HG03135 (cell line): ENCODE results near the gene CFAP20DC.
"Not testable (repeated sequence)": the region's sequence is repeated elsewhere in the genome, so short reads cannot be mapped to it uniquely, and the experiment has no call there.

Source experiments
- ATAC-seq: cut with Tn5 transposase; IDR thresholded peaks from one replicate; pipeline ENCODE4 v1.9.1; 2021; ENCODE audit warnings: mild to moderate bottlenecking, moderate library complexity; ENCODE audit not compliant: unreplicated experiment

Gene CFAP20DC

DNA sequence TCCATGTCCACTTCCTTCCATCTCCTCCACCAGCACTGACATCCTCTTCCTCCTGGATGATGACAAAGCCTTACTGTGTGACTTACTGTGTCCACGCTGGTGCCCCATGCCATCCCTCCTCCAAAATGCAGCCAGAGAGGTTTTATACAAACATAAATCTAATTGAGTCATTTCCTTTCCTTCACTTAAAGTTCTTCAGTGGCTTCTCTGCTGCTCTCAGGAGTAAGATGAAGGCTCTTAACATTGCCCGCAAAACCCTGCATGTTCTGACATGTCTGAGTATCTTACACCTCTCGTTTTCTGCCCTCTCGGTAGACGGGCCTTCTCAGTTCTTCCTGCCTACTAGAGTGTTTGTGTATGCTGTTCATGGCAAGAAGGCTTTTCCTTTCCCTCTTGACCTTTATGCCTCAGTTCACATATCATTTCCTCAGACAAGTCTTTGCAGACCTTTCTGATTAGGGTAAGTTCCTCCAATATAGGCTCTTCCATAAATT, 175.5 kb downstream of the CFAP20DC start:
- peak; percentile 59 for ATAC-seq

DNA sequence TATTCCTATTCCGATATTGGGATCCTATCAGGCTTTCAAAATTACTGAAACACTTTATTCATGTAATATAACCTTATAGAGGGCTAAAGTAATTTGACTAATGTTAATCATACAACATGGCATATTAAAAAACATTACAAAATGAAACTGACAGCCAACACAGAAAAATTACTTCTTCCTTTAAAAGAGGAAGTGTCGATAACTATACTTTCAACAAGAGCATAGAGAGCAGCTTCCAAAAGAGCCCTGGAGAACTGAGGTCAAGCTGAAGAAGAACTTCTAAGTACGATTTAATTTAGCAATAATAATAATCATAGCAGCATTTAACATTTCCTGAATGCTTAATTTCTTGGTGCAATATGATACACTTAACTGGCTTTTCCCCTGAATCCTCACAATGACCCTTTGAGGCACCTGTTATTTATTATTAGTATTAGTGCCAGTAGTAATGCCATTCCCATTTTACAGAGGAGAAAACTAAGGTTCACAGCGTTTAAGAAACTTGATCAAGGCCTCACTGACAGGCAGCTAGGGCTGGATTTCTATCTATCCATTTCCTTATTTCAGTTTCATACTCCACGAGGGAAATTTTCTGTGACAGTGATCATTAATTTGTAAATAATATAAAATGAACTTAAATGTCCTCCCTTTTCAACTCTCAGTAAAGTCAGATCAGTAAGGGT, 181.6 kb downstream of the CFAP20DC start:
- ATAC-seq: peak; percentile 67

- no peak for ATAC-seq
Observed at GRCh38 chr3:58867621-58868020, 182.2 kb downstream of the CFAP20DC start.

GRCh38 chr3:58866079-58866478, 183.7 kb downstream of the CFAP20DC start:
- ATAC-seq: no peak

- no peak for ATAC-seq
Observed at GRCh38 chr3:58864480-58864879, 185.3 kb downstream of the CFAP20DC start.

GRCh38 chr3:58863206-58863605, 186.6 kb downstream of the CFAP20DC start:
- ATAC-seq: no peak

DNA sequence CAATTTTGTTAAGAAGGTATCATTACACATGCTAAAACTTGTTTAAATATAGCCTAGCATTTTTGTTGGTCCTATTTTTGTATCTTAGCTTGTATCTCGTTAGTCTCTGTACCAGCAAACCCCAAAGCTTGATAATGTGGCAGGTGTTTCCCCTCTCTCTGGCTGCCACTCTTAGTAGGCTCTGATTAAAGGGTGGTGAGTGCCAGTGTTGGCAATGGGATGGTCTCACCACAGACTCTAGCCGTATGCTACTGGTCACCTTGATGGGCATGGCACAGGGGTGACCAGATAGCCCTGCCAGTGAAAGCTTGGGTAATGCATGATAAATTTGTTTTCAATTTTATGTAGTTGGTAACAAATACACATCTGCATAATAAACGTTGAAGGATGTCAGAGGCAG, 188.3 kb downstream of the CFAP20DC start:
- no peak for ATAC-seq

GRCh38 chr3:58858126-58858525, 191.7 kb downstream of the CFAP20DC start:
- ATAC-seq: no peak

DNA sequence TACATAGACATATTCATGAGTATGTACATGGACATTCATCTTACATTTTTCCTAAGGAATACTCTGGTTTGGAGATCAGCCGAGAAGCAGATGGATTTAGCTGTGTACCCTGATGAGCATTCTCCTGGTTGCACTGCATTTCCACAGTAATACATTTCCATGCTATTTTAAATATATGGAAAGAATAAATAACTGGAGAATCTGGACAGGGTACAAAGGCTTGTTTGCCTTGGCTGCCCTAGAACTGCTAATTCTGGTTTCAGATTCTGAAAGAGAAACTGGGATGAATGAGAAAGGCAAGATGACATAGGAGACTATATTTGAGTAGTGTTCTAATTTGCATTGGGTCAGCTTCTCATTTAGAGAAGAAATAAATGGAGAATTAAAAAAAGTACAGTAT, 192.4 kb downstream of the CFAP20DC start:
- ATAC-seq: no peak

DNA sequence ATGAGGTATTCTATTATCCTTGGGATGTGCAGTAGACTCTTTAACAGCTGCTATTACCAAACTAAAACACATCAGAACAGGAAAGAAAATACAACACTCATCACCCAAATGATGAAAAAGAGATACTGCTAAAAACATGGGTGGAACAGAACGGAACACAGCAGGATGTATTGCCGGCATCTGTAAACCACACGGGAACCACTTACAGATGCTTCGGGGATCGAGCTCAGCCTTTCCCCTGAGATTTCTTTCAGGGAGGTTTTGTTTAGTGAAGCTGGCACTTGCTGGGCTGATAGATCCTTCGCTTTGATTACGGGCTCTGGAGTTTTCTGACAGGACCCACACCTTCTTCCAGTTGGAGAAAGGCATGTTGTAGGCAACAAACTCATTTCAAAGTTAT, 201.0 kb downstream of the CFAP20DC start:
- ATAC-seq: no peak

DNA sequence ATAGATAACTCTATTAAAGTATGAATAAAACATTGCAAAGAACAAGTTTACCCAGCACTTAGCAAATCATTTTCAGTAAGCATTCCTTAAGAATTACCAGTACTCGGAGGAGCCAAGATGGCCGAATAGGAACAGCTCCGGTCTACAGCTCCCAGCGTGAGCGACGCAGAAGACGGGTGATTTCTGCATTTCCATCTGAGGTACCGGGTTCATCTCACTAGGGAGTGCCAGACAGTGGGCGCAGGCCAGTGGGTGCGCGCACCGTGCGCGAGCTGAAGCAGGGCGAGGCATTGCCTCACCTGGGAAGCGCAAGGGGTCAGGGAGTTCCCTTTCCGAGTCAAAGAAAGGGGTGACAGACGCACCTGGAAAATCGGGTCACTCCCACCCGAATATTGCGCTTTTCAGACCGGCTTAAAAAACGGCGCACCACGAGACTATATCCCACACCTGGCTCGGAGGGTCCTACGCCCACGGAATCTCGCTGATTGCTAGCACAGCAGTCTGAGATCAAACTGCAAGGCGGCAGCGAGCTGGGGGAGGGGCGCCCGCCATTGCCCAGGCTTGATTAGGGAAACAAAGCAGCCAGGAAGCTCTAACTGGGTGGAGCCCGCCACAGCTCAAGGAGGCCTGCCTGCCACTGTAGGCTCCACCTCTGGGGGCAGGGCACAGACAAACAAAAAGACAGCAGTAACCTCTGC, 207.6 kb downstream of the CFAP20DC start:
- not testable (repeated sequence) for ATAC-seq

DNA sequence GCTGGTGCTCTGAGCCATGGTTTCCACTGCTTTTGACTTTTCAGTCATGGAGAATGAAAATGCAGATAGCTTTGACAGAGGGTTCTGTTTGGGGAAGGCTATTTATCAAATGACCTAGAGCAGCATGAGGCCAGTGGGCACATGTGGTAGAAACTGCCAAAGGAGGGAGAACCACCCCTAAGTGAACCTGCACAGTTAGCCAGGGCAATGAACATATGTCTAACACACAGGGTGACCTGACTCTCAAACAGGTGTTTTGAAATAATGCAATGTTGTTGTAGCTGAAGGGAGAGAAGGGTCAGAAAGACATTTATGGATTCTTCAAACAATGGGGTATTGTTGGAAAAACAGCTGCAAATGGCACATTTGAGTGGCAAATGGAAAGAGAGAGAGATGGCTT, 208.9 kb downstream of the CFAP20DC start:
- ATAC-seq: no peak

GRCh38 chr3:58839964-58840363, 209.9 kb downstream of the CFAP20DC start:
- ATAC-seq: no peak

DNA sequence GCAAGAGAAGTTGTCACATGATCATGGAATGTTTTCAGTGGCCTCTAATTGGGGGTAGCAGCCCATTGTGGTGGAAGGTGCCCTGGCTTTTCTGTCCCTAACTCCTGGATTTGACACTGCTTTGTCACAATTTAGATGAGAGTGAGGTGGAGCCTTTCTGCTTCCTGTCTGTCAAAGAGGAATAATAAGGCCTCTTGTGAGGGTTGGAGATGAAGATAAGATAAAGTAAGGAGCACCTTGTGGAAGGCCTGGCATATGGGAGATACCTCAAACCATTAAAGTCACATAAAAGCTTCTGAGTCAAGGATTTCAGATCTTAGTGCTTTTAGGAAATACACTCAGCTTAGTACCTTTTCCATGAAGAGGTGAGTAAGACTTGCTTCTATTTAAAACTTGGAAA, 210.6 kb downstream of the CFAP20DC start:
- ATAC-seq: no peak

DNA sequence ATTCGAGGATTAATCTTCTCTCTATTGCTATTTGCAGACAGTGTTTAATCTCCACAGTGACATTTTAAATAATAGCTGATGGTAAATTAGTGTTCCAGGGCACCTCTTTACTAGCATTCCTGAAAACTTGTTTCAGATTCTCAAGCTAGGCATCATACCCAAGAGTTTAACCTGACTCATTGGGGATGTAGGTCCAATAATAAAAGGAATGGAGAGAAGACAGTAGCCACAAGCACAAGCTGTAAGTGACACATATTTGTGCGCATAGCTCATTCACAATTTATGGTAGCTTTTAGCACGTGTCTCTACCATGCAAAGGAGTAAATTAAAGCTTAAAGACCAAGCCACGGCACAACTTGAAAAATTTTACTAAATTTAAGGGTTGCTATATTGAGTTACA, 212.0 kb downstream of the CFAP20DC start:
- no peak for ATAC-seq

DNA sequence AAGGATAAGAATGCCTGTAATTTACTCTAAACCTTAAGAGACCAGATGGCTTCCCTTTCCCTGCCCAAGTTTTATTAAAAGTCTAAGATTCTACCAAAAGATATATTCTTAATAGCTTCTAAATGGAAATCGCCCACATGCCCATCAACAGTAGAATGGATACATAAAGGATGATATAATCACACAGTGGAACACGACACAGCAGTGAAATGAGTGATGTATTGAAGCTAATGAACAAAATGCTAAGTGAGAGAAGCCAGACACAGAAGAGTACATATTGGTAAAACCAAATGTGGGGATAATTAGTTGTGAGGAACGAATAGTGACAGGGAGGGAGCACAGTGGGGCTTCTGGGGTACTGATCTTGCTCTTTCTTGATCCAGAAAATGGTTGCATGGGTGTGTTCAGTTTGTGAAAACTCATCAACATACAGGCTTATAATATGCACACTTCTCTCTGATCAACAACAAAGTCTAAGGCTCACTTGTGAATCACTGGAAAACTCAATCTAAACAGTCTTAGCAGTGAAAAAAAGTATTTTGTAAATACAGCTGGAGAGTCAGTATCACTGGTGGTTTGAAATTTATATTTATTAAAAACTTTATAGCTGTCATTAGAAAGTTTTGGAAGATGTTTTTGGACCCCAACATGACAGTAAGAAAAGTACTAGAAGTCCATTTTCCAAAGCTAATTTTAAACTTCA, 212.5 kb downstream of the CFAP20DC start:
- ATAC-seq: no peak

DNA sequence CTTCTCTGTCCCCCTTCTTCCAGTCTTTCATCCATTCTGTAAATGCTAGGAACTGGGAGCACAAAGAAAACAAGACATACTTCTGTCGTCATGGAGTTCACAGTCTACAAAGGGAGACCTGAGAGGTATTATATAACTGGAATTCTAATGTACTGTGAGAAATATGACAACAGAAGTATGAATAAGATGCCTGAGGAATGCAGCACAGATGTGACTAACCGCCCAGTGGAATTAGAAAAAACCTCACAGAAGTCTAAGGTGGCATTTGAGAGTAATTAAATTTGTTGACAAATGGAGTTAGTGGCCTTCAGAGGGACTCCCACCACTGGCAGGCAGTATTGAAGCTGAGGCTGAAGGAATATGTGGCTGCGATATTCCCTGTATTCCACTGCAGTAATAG, 214.7 kb downstream of the CFAP20DC start:
- no peak for ATAC-seq

GRCh38 chr3:58833491-58833890, 216.3 kb downstream of the CFAP20DC start:
- ATAC-seq: no peak

DNA sequence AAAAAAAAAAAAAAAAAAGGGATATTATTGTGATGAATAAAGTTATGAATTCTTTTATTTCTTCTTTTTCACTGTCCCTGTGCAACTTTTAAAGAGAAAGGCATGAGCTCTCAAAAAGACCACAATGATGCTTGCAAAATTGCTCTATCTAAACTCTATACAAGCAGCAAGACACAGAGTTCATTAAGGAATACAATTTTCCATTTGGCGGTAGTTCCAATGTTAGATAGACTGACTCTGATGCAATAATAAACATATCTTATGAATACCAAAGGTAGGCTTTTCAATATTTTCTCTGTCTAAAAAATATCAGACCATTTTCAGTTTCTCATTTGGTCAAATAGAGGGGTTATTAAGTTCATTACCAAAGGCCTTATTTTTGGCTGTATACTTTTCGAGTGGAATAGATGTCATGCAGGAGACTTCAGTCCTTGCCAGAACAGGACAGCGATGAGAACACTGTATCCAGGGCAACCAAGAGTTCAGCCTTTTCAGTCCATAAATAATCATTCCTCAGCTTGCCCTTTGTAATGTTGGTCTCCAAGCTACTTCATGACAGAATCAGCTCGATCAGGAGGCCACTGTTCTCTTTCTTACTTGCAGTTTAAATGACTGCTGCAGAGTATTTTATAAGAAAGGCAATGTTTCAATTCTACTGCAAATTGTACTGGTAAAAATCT, 220.4 kb downstream of the CFAP20DC start:
- ATAC-seq: no peak

DNA sequence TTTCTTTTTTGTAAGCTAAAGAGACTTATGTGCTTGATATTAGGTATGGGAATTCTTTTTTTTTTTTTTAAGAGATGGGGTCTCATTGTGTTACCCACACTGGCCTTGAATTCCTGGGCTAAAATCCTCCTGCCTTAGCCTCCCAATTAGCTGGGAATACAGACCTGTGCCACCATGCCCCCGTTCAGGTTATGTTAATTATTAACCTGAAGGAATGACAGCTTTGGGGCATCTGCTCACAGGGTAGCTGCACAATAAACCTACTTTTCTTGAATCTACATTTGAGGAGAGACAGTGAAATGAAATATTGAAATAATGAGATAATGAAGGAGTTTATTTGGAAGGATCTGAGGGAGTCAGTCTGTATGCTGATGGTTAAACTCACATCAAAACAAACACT, 225.0 kb downstream of the CFAP20DC start:
- no peak for ATAC-seq

GRCh38 chr3:58824285-58824684, 225.5 kb downstream of the CFAP20DC start:
- ATAC-seq: no peak
